HG02938 (cell line): Measurements from ENCODE around the gene LRCH3.
"Not testable (repeated sequence)": the region's sequence is repeated elsewhere in the genome, so short reads cannot be mapped to it uniquely, and the experiment has no call there.

Experiments used
- ATAC-seq: cut with Tn5 transposase; IDR thresholded peaks from one replicate; pipeline ENCODE4 v1.9.1; 2021; ENCODE audit warnings: mild to moderate bottlenecking, moderate library complexity; ENCODE audit not compliant: unreplicated experiment

Gene LRCH3

GRCh38 chr3:197882586-197882985, 91.5 kb downstream of the LRCH3 start:
- no peak for ATAC-seq

- no peak for ATAC-seq
Measured at GRCh38 chr3:197883541-197883940, 92.5 kb downstream of the LRCH3 start.

GRCh38 chr3:197884330-197884729, 93.3 kb downstream of the LRCH3 start:
- not testable (repeated sequence) for ATAC-seq

GRCh38 chr3:197886052-197886451, 95.0 kb downstream of the LRCH3 start:
- not testable (repeated sequence) for ATAC-seq

GRCh38 chr3:197887430-197888053, 96.5 kb downstream of the LRCH3 start:
- not testable (repeated sequence) for ATAC-seq

GRCh38 chr3:197888511-197888910, 97.5 kb downstream of the LRCH3 start:
- ATAC-seq = no peak

- ATAC-seq = no peak
Measured at GRCh38 chr3:197889204-197889930, 98.3 kb downstream of the LRCH3 start.

GRCh38 chr3:197890693-197891092, 99.6 kb downstream of the LRCH3 start:
- no peak for ATAC-seq

- ATAC-seq = no peak
Measured at GRCh38 chr3:197892162-197892561, 101.1 kb downstream of the LRCH3 start.

- no peak for ATAC-seq
Measured at GRCh38 chr3:197896421-197896820, 105.4 kb downstream of the LRCH3 start.

- no peak for ATAC-seq
Measured at GRCh38 chr3:197899833-197900478, 108.9 kb downstream of the LRCH3 start.

- ATAC-seq = no peak
Measured at GRCh38 chr3:197901626-197902025, 110.6 kb downstream of the LRCH3 start.

- peak; percentile 74 for ATAC-seq
Measured at GRCh38 chr3:197906023-197906849, 115.2 kb downstream of the LRCH3 start.

- ATAC-seq = no peak
Measured at GRCh38 chr3:197906850-197907187, 115.8 kb downstream of the LRCH3 start.

- ATAC-seq = no peak
Measured at GRCh38 chr3:197907196-197907595, 116.1 kb downstream of the LRCH3 start.

GRCh38 chr3:197908550-197908949, 117.5 kb downstream of the LRCH3 start:
- not testable (repeated sequence) for ATAC-seq

GRCh38 chr3:197908957-197909701, 118.1 kb downstream of the LRCH3 start:
- ATAC-seq = no peak

GRCh38 chr3:197912741-197913476, 121.9 kb downstream of the LRCH3 start:
- ATAC-seq = no peak

GRCh38 chr3:197913641-197914380, 122.8 kb downstream of the LRCH3 start:
- no peak for ATAC-seq
